GM23248 (cell line): ENCODE results near the gene ZNF626. TPM values are rescaled to one million over a fixed set of nuclear protein-coding genes. Genes with fewer than 3 reads are reported as not detected.
"Not testable (repeated sequence)": the region's sequence is repeated elsewhere in the genome, so short reads cannot be mapped to it uniquely, and the experiment has no call there.

ENCODE experiments used
- DNase-seq: peaks from one replicate; pipeline ENCODE4 v3.0.0-alpha.2; 2015
- H2AFZ ChIP-seq: fragments of 200-600 bp; sonication (generic); 2 replicates; pipeline ENCODE4 v1.6.1; 2016; ENCODE audit warnings: antibody characterized with exemption
- H3F3A ChIP-seq: fragments of 200-600 bp; sonication (generic); 2 replicates; pipeline ENCODE4 v1.6.1; 2016; ENCODE audit warnings: mild to moderate bottlenecking, antibody characterized with exemption, mixed run types; ENCODE audit not compliant: insufficient read depth
- H3K27ac ChIP-seq: fragments of 200-600 bp; sonication (generic); 2 replicates; pipeline ENCODE4 v1.5.1; 2016; ENCODE audit warnings: mild to moderate bottlenecking
- H3K27me3 ChIP-seq: fragments of 200-600 bp; sonication (generic); replicated peaks from 2 replicates; pipeline ENCODE4 v1.6.1; 2016; ENCODE audit warnings: mild to moderate bottlenecking; ENCODE audit not compliant: insufficient read depth
- H3K36me3 ChIP-seq: fragments of 200-600 bp; sonication (generic); 2 replicates; pipeline ENCODE4 v1.6.1; 2016; ENCODE audit warnings: low read depth, mild to moderate bottlenecking
- H3K4me1 ChIP-seq: fragments of 200-600 bp; sonication (generic); 2 replicates; pipeline ENCODE4 v1.6.1; 2016; ENCODE audit warnings: mild to moderate bottlenecking; ENCODE audit not compliant: insufficient read depth
- H3K4me2 ChIP-seq: fragments of 200-600 bp; sonication (generic); one replicate; pipeline ENCODE4 v1.6.1; 2016; ENCODE audit warnings: mild to moderate bottlenecking; ENCODE audit not compliant: unreplicated experiment
- H3K4me3 ChIP-seq: fragments of 200-600 bp; sonication (generic); 2 replicates; pipeline ENCODE4 v1.5.1; 2016; ENCODE audit warnings: mild to moderate bottlenecking
- H3K79me2 ChIP-seq: fragments of 200-600 bp; sonication (generic); 2 replicates; pipeline ENCODE4 v1.6.1; 2016; ENCODE audit warnings: mild to moderate bottlenecking; ENCODE audit not compliant: insufficient read depth
- H3K9ac ChIP-seq: fragments of 200-600 bp; sonication (generic); 2 replicates; pipeline ENCODE4 v1.6.1; 2016; ENCODE audit warnings: mild to moderate bottlenecking
- H3K9me2 ChIP-seq: fragments of 200-600 bp; sonication (generic); 2 replicates; pipeline ENCODE4 v1.6.1; 2016; ENCODE audit warnings: mixed run types, mild to moderate bottlenecking, moderate library complexity; ENCODE audit not compliant: insufficient read depth
- H3K9me3 ChIP-seq: fragments of 200-600 bp; sonication (generic); one replicate; pipeline ENCODE4 v1.6.1; 2017; ENCODE audit warnings: low read depth
- H4K20me1 ChIP-seq: fragments of 200-600 bp; sonication (generic); 2 replicates; pipeline ENCODE4 v1.6.0; 2016; ENCODE audit not compliant: insufficient read depth
- EZH2 ChIP-seq: fragments of 200-600 bp; sonication (generic); IDR thresholded peaks from 2 replicates; pipeline ENCODE4 v1.6.1; 2018; ENCODE audit warnings: antibody characterized with exemption, mild to moderate bottlenecking; ENCODE audit not compliant: insufficient read depth, poor library complexity, severe bottlenecking
- EZH2phosphoT487 ChIP-seq: fragments of 200-600 bp; sonication (generic); IDR thresholded peaks from 2 replicates; pipeline ENCODE4 v1.6.1; 2018; ENCODE audit warnings: antibody characterized with exemption, moderate library complexity, mild to moderate bottlenecking, low read depth; ENCODE audit not compliant: insufficient read depth
- WGBS, 2 experiments: methylation state at CpG; one replicate each; pipeline ENCODE4 v1.1.6; 2015 to 2017; ENCODE audit warnings: low lambda C conversion rate in 2 of 2, low coverage in 1 of 2; ENCODE audit errors: missing lambda C conversion rate in 2 of 2; 5-methylcytosine and 5-hydroxymethylcytosine counted together
- in situ Hi-C: fragments of 300-500 bp; cut with MboI; formaldehyde crosslinking; loops from 2 replicates; pipeline ENCODE4 v1.15.0; 2020
- polyA plus RNA-seq: library from polyadenylated mRNA; unstranded; fragments of >200 nt; fragmentation: Nextera tagmentation; extraction: Ambion mirVana; gene quantifications from 2 replicates; pipeline ENCODE4 v1.2.1, GENCODE V29; 2016
- total RNA-seq: library from RNA; depleted of rRNA; stranded (reverse); fragments of >200 nt; shearing (Covaris generic); gene quantifications from 2 replicates; pipeline ENCODE4 v1.2.3, GENCODE V29; 2014; rRNA removed

The ZNF626 gene
- total RNA-seq (18.6 and 23.8 TPM in 2 replicates), polyA plus RNA-seq (9.5 and 9.8 TPM in 2 replicates)

GRCh38 chr19:20661150-20661819 is at the start of gene ZNF626:
TSS of gene ZNF626 (minus strand) at chr19:20661571. CDS start at chr19:20661446, 125 bp downstream.
- peak within 1 kb of the TSS; percentile 99 for H3K9ac ChIP-seq
- H4K20me1 ChIP-seq: no peaks in the 10 kb centered on the region
- TF ChIP-seq EZH2: no peak
- no peak for TF ChIP-seq EZH2phosphoT487
- no peaks in the 10 kb centered on the region for H3F3A ChIP-seq
- peak within 1 kb of the TSS; percentile 95 for H3K4me2 ChIP-seq
- H3K27me3 ChIP-seq: no peaks in the 10 kb centered on the region
- in situ Hi-C loops: no loop called here
- H3K36me3 ChIP-seq: peaks cover 33% of the 10 kb centered on the region
- peak; percentile 98 for DNase-seq
- H3K9me3 ChIP-seq: no peaks in the 10 kb centered on the region
- no peaks in the 10 kb centered on the region for H3K9me2 ChIP-seq
- H3K27ac ChIP-seq: peak within 1 kb of the TSS; percentile 95
- H2AFZ ChIP-seq: peak within 1 kb of the TSS; percentile 93
- WGBS, 2 experiments: 0 to 1% methylated on average over 25 of the region's 25 CpGs
- peaks cover 46% of the 10 kb centered on the region for H3K79me2 ChIP-seq
- H3K4me1 ChIP-seq: peaks cover 10% of the 10 kb centered on the region; the same call in 1 of the 2 replicates
- H3K4me3 ChIP-seq: peak within 1 kb of the TSS; percentile 93

GRCh38 chr19:20669263-20669662 is 7.9 kb upstream of the ZNF626 start:
- in situ Hi-C loops: no loop called here
- 50 to 52% methylated on average over 9 of the region's 9 CpGs for WGBS, 2 experiments
- Histone ChIP-seq H3K4me3 (no peak overlapping the region), H3K27ac (no peak overlapping the region), H3K4me2 (no peak overlapping the region), H4K20me1 (no peaks in the 10 kb centered on the region), H3K9ac (no peak overlapping the region), H3K9me3 (no peaks in the 10 kb centered on the region), H3K36me3 (no peaks in the 10 kb centered on the region), H3K4me1 (no peaks in the 10 kb centered on the region), H2AFZ (no peak overlapping the region), H3K9me2 (no peaks in the 10 kb centered on the region), H3F3A (no peaks in the 10 kb centered on the region), H3K27me3 (no peaks in the 10 kb centered on the region), H3K79me2 (no peaks in the 10 kb centered on the region)
- DNase-seq: no peak
- TF ChIP-seq EZH2phosphoT487 (no peak), EZH2 (no peak)

GRCh38 chr19:20667281-20667680 is 5.9 kb upstream of the ZNF626 start:
- H3K27ac ChIP-seq: no peak overlapping the region
- TF ChIP-seq EZH2 (no peak), EZH2phosphoT487 (no peak)
- no peak overlapping the region for H2AFZ ChIP-seq
- no peak overlapping the region for H3K9ac ChIP-seq
- no peaks in the 10 kb centered on the region for H3K4me1 ChIP-seq
- in situ Hi-C loops: no loop called here
- H3K79me2 ChIP-seq: no peaks in the 10 kb centered on the region
- H3K36me3 ChIP-seq: no peaks in the 10 kb centered on the region
- H3K4me3 ChIP-seq: no peak overlapping the region
- H4K20me1 ChIP-seq: no peaks in the 10 kb centered on the region
- H3K9me2 ChIP-seq: no peaks in the 10 kb centered on the region
- H3F3A ChIP-seq: no peaks in the 10 kb centered on the region
- H3K27me3 ChIP-seq: no peaks in the 10 kb centered on the region
- WGBS, 2 experiments: 64 to 69% methylated on average over 4 of the region's 4 CpGs
- H3K4me2 ChIP-seq: no peak overlapping the region
- DNase-seq: no peak
- no peaks in the 10 kb centered on the region for H3K9me3 ChIP-seq

DNA sequence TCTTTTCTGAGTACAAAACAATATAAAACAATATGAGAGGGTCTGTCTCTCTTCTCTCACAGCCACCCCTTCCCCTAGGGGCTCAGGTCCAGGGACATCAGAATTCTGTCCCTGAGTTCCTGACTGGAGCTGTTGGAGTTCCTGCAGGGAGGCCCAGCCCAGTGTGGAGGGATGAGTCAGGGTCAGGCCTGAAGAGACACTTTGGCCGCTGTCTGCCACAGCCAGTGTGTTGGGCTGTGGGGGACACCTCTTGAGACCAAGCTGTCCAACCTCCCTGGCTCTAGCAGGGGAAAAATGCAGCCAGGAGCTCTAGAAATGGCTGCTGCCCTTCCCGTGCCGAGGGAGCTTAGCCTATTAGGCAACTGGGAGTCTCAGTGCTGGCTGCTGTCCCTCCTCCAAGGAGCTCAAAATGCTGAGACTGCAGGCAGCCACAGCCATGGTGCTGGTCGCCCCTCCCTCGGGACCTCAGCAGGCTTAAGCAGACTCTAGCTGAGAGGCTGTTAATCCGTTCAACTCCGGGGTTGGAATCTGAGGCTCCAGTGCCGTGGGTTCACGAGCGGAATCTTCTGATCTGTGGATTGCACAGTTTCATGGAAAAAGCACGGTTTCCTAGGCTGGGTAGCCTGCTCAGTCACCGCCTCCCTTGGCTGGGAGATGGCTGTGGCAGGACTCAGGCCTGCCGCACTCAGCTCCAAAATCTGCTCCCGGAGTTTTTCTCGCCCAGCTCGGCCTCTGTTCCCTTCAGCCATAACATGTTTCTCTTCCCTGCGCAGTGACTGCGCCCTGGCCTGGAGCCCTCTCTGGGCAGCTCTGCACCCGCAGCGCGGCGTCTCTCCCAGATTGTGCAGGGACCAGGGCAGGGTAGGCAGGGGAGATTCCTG is 3.8 kb upstream of the ZNF626 start:
- H3K4me3 ChIP-seq: no peak overlapping the region

GRCh38 chr19:20664475-20664874 is 3.1 kb upstream of the ZNF626 start:
- H3K9ac ChIP-seq, H2AFZ ChIP-seq, H3F3A ChIP-seq, H3K36me3 ChIP-seq, H3K9me2 ChIP-seq, H3K4me1 ChIP-seq, H3K27me3 ChIP-seq, H4K20me1 ChIP-seq, in situ Hi-C loops, DNase-seq, H3K4me2 ChIP-seq, H3K27ac ChIP-seq, H3K4me3 ChIP-seq, H3K9me3 ChIP-seq: not testable (repeated sequence)
- H3K79me2 ChIP-seq: peaks cover 14% of the 10 kb centered on the region
- 57 to 60% methylated on average over 10 of the region's 10 CpGs for WGBS, 2 experiments

More for the DNA sequence above, 3.8 kb upstream of the ZNF626 start:
- no peaks in the 10 kb centered on the region for H4K20me1 ChIP-seq
- in situ Hi-C loops: no loop called here
- H3K9me2 ChIP-seq: no peaks in the 10 kb centered on the region
- H3K27me3 ChIP-seq: no peaks in the 10 kb centered on the region
- no peaks in the 10 kb centered on the region for H3K9me3 ChIP-seq
- TF ChIP-seq EZH2: no peak
- no peak for TF ChIP-seq EZH2phosphoT487
- H3K27ac ChIP-seq: no peak overlapping the region
- H3K36me3 ChIP-seq: 0 out of 2 replicates have a peak, but pooled peaks cover 1% of the 10 kb centered on the region
- DNase-seq: peak; percentile 35
- no peak overlapping the region for H3K4me2 ChIP-seq
- H2AFZ ChIP-seq: peak overlapping the region; percentile 73
- 38 to 40% methylated on average over 21 to 22 of the region's 22 CpGs for WGBS, 2 experiments
- H3K9ac ChIP-seq: no peak overlapping the region
- peaks cover 4% of the 10 kb centered on the region; the same call in 1 of the 2 replicates for H3K4me1 ChIP-seq
- H3F3A ChIP-seq: no peaks in the 10 kb centered on the region
- H3K79me2 ChIP-seq: peaks cover 7% of the 10 kb centered on the region
